Measurements from ENCODE around the gene GATAD2A. TPM values are rescaled to one million over a fixed set of nuclear protein-coding genes. Genes with fewer than 3 reads are reported as not detected.

The GATAD2A gene
- total and polyA plus RNA-seq, 4 donors = 7.1 to 23.7 (median 18.2) TPM

GRCh38 chr19:19529783-19530422 lies 124.4 kb downstream of the GATAD2A start:
- DNase-seq (ENCODE audit: low spot score) = no peak
- Histone ChIP-seq H3K27me3 (ENCODE audit: control insufficient read depth in 4 of 4, insufficient read depth in 4 of 4, low read length in 3 of 4) (no peaks in the 10 kb centered on the region), H3K36me3 (ENCODE audit: control insufficient read depth in 4 of 4, insufficient read depth in 3 of 4, low read depth in 1 of 4, low read length in 3 of 4) (peaks cover 0 to 10% (median 6%) of the 10 kb centered on the region in 4 donors), H3K4me3 (ENCODE audit: low read depth in 1 of 3, low read length in 3 of 3) (no peak overlapping the region), H3K9ac (ENCODE audit: low read depth in 1 of 2, low read length in 2 of 2) (no peak overlapping the region), H3K27ac (ENCODE audit: low read depth in 1 of 2, low read length in 2 of 2) (no peak overlapping the region), H3K4me1 (ENCODE audit: control insufficient read depth in 4 of 4, insufficient read depth in 4 of 4, low read length in 3 of 4) (peaks cover 0 to 7% (median 3%) of the 10 kb centered on the region in 4 donors), H3K9me3 (ENCODE audit: control insufficient read depth in 4 of 4, low read length in 3 of 4) (no peaks in the 10 kb centered on the region)
- TF ChIP-seq TAF1 (conservative IDR thresholded peaks at IDR 0.05) (no peak), JUND (IDR thresholded peaks at IDR 0.05) (no peak), YY1 (IDR thresholded peaks at IDR 0.05) (no peak), CTCF (IDR thresholded peaks at IDR 0.05; ENCODE audit: low read depth, low read length, missing input control) (no peak), HNF4G (IDR thresholded peaks at IDR 0.05) (no peak), EGR1 (IDR thresholded peaks at IDR 0.05; ENCODE audit: low read depth in 2 of 2) (no peak), RXRA (IDR thresholded peaks at IDR 0.05) (no peak), FOXA2 (IDR thresholded peaks at IDR 0.05) (no peak), GABPA (IDR thresholded peaks at IDR 0.05 in 1 of 2, conservative IDR thresholded peaks at IDR 0.05 in 1 of 2) (no peak), RAD21 (IDR thresholded peaks at IDR 0.05) (no peak), FOXA1 (IDR thresholded peaks at IDR 0.05) (no peak), HNF4A (conservative IDR thresholded peaks at IDR 0.05) (no peak), SP1 (IDR thresholded peaks at IDR 0.05) (no peak), NR2F2 (IDR thresholded peaks at IDR 0.05) (no peak)
- TF ChIP-seq, protein P1, sequence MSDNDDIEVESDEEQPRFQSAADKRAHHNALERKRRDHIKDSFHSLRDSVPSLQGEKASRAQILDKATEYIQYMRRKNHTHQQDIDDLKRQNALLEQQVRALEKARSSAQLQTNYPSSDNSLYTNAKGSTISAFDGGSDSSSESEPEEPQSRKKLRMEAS (IDR thresholded peaks at IDR 0.05) = no peak
- TF ChIP-seq, protein P2, sequence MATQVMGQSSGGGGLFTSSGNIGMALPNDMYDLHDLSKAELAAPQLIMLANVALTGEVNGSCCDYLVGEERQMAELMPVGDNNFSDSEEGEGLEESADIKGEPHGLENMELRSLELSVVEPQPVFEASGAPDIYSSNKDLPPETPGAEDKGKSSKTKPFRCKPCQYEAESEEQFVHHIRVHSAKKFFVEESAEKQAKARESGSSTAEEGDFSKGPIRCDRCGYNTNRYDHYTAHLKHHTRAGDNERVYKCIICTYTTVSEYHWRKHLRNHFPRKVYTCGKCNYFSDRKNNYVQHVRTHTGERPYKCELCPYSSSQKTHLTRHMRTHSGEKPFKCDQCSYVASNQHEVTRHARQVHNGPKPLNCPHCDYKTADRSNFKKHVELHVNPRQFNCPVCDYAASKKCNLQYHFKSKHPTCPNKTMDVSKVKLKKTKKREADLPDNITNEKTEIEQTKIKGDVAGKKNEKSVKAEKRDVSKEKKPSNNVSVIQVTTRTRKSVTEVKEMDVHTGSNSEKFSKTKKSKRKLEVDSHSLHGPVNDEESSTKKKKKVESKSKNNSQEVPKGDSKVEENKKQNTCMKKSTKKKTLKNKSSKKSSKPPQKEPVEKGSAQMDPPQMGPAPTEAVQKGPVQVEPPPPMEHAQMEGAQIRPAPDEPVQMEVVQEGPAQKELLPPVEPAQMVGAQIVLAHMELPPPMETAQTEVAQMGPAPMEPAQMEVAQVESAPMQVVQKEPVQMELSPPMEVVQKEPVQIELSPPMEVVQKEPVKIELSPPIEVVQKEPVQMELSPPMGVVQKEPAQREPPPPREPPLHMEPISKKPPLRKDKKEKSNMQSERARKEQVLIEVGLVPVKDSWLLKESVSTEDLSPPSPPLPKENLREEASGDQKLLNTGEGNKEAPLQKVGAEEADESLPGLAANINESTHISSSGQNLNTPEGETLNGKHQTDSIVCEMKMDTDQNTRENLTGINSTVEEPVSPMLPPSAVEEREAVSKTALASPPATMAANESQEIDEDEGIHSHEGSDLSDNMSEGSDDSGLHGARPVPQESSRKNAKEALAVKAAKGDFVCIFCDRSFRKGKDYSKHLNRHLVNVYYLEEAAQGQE (IDR thresholded peaks at IDR 0.05) = no peak
- WGBS = 81% methylated on average over 11 of the region's 11 CpGs

- H3K27ac ChIP-seq (ENCODE audit: low read depth in 1 of 2, low read length in 2 of 2) = no peak overlapping the region
These were observed 124.9 kb downstream of the GATAD2A start for GRCh38 chr19:19530423-19530804.

More at GRCh38 chr19:19530423-19530804, 124.9 kb downstream of the GATAD2A start:
- TF ChIP-seq FOXA2 (IDR thresholded peaks at IDR 0.05) (no peak), EGR1 (IDR thresholded peaks at IDR 0.05; ENCODE audit: low read depth in 2 of 2) (no peak), NR2F2 (IDR thresholded peaks at IDR 0.05) (no peak)
- H3K9ac ChIP-seq (ENCODE audit: low read depth in 1 of 2, low read length in 2 of 2) = no peak overlapping the region
- 72% methylated on average over 9 of the region's 9 CpGs for WGBS
- H3K27me3 ChIP-seq (ENCODE audit: control insufficient read depth in 4 of 4, insufficient read depth in 4 of 4, low read length in 3 of 4) = no peaks in the 10 kb centered on the region
- DNase-seq (ENCODE audit: low spot score) = no peak
- H3K4me3 ChIP-seq (ENCODE audit: low read depth in 1 of 3, low read length in 3 of 3) = no peak overlapping the region
- no peaks in the 10 kb centered on the region for H3K9me3 ChIP-seq (ENCODE audit: control insufficient read depth in 4 of 4, low read length in 3 of 4)
- peaks cover 0 to 10% (median 6%) of the 10 kb centered on the region in 4 donors for H3K36me3 ChIP-seq (ENCODE audit: control insufficient read depth in 4 of 4, insufficient read depth in 3 of 4, low read depth in 1 of 4, low read length in 3 of 4)
- H3K4me1 ChIP-seq (ENCODE audit: control insufficient read depth in 4 of 4, insufficient read depth in 4 of 4, low read length in 3 of 4) = peaks cover 0 to 7% (median 3%) of the 10 kb centered on the region in 4 donors
